HG03565 (cell line): Measurements from ENCODE around the gene SCLT1.
"Not testable (repeated sequence)": the region's sequence is repeated elsewhere in the genome, so short reads cannot be mapped to it uniquely, and the experiment has no call there.

Source experiments
- ATAC-seq: cut with Tn5 transposase; IDR thresholded peaks from one replicate; pipeline ENCODE4 v1.9.1; 2021; ENCODE audit warnings: mild to moderate bottlenecking, moderate library complexity; ENCODE audit not compliant: unreplicated experiment

Gene SCLT1

DNA sequence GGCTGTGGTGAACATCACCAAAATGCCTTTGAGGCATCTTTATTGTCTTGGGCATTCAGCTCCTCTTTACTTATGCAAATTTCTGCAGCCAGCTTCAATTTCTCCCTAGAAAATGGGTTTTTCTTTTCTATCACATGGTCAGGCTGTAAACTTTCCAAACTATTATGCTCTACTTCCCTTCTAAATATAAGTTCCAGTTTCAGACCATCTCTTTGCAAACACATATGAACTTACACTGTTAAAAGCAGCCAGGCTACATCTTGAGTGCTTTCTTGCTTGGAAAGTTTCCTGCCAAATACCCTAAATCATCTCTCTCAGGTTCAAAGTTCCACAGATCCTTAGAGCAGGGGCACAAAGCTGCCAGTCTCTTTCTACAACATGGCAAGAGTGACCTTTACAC lies 13.2 kb downstream of the SCLT1 start:
- no peak for ATAC-seq

DNA sequence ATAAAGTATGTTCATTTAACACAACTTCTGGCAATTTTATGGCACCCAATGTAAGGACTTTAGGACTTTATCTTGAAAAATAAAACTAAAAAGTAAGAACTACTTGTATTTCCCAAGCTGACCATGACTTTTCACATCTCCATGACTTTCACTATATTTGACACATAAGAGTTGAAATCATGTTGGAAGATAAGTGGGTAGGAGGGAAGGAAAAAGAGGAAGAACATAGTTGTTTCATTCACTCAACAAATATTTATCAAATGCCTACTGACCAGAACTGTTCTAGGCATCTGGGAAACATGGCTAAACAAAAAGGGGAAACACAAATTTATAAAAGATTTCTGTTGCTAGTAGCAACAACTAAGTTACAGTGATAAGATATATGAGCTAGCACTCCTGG lies 16.0 kb downstream of the SCLT1 start:
- no peak for ATAC-seq

DNA sequence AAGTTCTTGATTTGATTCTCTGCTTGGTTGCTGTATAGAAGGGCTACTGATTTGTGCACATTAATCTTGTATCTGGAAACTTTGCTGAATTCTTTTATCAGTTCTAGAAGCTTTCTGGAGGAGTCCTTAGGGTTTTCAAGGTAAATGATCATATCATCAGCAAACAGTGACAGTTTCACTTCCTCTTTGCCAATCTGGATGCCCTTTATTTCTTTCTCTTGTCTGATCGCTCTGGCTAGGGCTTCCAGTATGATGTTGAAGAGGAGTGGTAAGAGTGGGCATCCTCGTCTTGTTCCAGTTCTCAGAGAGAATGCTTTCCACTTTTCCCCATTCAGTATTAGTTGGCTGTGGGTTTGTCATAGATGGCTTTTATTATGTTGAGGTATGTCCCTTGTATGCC lies 23.8 kb downstream of the SCLT1 start:
- ATAC-seq = not testable (repeated sequence)

DNA sequence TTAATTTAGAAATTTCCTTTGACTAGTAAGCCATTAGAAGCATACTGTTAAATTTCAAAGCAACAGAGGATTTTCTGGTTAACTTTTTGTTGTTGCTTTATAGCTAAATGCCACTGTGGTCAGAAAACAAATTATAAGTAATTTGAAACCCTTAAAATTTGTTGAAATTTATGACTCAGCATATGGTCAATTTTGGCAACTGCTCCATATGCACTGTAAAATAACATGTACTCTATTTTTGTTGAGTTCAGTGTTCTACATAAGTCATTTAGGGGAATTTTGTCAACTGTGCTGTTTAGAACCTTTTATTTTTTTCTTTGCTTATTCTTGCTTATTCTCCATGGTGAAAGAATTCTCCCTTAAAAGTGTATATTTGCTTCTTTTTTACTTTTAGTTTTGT lies 28.6 kb downstream of the SCLT1 start:
- no peak for ATAC-seq

DNA sequence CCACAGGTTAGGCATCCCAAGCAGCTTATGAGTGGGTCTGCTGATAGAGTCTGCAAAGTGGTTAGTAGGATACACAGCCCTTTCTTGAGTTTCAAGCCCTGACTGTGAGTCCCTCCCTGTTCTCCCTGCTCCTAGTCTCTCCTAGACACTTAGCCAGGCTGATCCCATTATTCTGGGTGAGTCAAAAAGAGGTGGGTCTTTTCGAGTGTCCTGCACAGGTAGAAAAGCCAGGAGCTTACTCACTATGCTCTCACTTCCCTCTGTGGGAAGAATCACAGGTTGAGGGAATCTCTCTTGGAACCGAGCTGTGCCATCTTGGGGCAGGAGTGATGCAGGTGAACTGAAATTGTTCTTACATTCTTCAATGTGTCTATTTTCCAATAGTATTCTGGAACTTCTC lies 29.7 kb downstream of the SCLT1 start:
- no peak for ATAC-seq

DNA sequence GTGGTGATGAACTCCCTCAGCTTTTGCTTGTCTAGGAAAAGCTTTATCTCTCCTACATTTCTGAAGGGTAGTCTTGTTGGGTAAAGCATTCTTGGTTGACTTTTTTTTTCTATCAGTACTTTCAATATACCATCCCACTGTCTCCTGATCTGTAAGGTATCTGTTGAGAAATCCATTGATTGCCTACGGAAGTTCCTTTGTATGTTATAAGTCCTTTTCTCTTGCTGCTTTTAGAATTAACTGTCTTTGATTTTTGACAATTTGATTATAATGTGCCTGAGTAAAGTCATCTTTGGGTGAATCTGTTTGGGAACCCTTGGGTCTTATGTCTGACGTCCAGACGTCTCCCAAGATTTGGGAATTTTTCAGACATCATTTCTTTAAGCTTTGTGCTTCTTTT lies 30.8 kb downstream of the SCLT1 start:
- ATAC-seq = no peak

DNA sequence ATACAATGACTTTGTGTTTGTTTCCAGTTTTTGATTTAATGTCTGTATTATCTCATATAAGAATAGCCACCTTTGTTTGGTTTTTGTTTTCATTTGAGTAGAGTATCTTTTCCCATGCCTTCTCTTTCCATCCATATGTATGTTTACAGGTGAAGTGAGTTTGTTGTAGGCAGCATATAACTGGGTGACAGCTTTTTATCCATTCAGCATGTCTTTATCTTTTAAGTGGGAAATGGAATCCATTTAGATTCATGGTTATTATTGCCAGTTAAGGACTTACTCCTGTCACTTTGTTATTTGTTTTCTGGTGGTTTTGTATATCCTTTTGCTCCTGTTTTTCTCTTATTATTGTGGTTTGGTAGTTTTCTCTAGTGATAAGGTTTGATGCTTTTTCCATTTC lies 34.3 kb downstream of the SCLT1 start:
- ATAC-seq = no peak

DNA sequence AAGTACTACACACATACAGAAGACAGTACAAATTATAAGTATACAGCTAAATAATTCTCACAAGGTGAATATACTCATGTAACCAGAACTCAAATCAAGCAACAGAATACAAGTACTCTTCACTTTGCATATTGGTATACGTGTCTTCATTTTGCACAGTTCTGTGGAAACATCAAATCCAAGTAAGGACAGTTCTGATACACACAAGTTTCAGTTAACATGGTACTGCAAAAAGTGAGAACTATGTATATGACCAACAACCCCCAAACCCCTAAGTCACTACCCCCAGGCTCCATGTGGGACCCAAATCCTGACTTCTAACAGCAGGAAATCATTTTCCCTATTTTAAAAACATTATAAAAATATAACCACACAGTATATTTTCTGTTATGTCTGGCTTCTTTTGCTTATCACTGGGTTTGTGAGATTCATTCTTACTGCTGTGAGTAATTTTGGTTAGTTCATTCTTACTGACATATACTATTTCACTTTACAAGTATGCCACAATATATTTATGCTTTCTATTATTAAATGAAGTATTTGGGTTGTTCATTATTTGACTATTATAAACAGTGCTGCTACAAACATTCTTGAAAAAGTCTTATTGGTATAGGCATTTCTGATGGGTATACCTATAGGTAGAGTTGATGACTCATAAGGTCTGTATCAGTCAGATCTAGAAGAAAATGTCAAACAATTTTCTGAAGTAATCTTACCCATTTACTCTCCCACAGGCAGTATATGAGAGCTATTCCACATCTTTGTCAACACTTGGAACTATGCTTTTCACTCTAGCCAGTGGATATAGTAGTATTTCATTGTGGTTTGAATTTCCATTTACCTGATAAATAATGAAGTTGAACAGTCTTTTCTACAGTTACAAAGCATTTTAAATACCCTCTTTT lies 47.0 kb downstream of the SCLT1 start:
- peak; percentile 55 for ATAC-seq

DNA sequence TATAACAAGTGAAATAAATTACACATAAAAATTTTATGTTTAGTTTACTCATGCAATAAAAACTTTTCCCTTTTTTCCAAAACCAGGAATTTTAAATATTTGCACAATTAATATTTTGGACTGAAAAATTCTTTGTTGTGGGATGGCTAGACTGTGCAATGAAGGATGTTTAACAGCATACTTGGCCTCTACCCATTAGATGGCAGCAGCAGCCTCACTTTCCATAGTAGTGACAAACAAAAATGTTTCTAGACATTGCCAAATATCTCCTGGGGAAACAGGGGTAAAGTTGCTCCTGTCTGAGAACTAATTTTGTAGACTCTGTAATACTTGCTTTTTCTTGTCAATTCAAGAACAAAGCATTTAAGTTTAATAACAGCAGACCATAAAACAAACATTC lies 49.8 kb downstream of the SCLT1 start:
- ATAC-seq = no peak

DNA sequence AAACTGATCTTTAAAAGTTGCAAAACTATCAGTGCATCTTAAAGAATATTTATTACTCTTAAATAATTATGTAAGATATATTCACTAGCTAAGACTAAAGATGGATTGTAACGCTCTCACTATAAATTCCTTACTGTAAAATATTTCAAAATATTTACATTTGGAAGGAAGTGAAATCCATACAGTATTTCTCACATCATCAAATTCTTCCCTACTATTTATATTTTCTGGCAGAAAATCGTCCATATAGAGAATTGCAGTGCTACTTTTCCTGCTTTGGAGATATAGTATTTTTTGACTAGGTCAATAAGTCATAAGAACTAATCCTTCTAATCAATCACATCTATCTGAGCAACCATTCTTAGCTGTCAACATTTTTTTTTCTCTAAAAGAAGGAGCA lies 52.9 kb downstream of the SCLT1 start:
- no peak for ATAC-seq

DNA sequence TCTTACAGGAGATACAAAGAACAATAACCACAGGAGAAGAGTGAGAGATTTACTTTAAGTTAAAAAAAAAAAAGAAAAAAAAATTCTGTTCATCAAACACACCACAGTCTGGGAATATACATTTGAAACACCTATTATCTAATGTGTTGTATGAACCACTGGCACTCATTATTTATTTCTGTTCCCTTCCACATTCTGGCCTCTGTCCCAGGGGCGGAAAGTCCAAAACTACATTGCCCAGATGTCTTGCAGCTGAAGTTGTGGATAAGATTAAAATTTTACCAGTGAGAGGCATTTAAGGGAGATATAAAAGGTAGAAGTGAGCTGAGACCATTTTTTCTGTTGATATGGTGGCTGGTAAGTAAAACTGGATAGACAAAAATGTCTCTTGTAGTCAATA lies 56.2 kb downstream of the SCLT1 start:
- no peak for ATAC-seq

DNA sequence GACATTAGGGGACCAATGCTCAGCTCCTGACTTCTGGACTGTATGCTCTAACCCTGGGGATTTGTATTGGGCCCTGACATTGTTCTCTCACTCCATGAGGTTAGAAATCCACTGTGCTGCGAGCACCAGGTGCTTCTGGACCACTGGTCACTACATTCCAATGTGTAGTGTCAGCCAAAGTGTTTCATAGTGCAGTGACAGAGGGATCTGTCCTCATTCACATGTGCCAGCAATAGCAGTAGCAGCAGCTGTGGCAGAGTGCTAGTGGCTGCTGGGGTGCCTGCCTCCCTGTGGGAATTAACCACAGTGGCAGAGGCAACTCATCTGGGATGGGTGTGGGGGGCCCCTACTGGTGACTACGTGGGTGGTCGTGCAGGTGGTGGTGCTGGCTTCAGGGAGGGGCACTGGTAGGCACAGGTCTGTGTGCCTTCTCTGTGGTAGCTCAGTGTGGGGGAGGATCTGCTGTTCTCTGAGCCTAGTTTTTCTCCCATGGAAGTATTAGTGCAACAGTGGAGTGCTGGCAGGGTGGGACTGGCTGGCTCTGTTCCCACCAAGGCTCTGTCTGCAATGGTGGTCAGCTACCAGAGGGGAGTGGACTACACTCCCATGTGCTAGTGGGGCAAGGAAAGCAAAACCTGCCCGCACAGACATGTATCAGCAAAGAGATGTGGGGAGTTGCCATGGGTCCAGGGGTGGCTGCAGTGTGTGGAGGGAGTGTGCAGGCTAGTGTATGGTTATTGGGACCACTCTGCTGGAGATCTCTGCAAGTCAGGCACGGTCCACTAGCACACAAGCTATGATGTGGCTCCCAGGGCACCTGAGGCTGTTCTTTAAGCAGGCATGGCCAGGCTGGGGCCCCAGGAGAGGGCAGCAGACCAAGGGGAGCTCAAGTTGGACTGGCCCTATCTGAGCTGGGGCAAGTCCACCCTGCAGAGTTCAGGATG lies 78.5 kb downstream of the SCLT1 start:
- ATAC-seq = no peak

DNA sequence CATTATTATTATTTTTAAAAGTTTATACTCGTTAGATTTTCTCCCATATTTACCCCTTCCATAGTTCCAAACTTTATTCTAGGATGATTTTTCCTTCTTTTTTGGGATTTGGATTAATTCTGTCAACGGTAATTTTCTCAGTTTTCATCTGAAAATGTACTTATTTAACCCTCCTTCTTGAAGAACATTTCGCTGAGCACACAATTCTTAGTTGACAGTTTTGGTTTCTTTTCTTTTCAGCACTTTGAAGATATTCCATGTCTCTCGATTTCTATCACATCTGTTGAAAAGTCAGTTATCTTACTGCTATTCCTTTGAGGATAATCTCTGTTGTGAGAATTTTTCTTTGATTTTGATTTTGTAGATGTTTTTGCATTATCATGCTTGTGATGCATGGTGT lies 85.2 kb downstream of the SCLT1 start:
- ATAC-seq = no peak

DNA sequence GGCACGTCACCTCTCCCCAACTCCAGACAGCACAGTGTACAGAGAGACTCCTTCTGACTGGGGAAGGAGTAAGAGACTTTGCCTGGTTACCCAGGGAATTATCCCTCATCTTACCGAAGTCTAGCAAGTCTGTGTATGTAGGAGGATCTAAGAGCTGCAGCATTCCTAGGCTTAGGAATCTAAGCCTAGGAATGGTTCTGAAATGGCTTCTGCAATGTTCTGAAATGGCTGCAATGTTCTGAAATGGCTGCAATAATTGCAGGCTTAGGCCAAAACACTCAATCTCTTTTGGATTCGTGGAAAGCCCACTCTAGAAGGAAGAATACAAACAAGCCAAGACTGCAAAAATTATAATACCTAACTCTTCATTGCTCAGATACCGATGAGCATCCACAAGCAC lies 106.4 kb downstream of the SCLT1 start:
- no peak for ATAC-seq

DNA sequence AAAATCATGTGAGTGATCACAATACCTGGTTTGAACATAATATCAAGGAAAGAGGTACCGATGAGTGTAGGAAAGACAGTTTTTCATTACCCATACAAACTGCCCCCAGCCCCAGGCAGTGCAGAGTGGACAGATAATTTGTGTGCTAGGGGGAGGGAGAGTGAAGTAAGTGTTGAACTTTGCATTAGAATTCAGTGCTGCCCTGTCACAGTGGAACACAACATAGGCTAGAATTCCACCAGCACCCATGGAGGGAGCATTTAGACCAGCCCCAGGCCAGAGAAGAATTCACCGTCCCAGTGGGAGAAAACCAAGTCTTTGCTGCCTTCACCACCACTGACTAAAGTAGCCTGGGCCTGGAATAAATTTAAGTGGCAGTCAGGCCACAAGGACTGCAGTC lies 107.3 kb downstream of the SCLT1 start:
- ATAC-seq = no peak

DNA sequence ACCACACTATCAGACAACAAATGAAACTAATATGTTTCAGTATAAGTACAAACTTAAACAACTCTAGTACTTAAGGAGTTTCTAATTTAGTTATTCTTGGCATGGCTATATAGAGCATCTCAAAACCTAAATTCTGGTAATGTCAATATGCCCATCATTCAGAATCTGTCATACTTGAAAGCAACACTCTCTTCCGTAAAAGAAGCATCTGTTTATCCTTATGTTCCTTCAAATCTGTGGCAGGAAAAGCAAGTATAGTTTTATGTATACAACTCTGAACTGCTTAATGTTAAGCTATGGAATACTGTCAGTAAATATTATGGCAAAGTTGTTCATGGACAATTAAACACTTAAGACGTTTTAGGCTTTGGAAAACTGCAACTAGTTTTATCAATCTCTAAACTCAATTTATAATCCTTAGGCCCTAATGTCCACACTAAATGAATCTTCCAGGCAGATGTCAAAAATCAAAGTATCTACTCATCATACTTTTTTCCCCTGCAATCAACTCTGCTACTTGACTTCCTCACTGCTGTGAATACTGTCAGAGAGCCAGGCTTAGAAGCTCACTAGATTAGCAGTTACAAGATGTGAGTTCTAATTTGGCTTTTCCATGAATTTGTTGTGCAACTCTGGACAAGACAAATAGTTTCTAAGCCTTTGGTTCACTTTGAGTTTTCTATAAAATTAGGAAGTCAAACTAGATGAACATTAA lies 109.4 kb downstream of the SCLT1 start:
- ATAC-seq = no peak

DNA sequence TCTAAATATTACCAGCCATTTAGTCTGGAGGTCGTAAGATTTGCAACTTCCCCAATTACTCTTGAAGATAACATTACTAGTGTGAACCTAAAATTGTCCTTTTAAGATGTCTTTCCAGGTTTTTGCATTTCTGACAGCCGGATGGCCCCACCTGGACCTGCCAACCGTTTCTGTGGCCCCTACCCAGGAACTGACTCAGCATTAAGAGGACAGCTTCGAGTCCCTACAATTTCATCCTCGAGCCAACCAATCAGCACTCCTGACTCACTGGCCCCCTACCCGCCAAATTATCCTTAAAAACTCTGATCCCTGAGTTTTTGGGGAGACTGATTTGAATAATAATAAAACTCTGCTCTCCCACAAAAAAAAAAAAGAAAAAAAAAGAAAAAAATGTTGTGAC lies 112.0 kb downstream of the SCLT1 start:
- no peak for ATAC-seq

DNA sequence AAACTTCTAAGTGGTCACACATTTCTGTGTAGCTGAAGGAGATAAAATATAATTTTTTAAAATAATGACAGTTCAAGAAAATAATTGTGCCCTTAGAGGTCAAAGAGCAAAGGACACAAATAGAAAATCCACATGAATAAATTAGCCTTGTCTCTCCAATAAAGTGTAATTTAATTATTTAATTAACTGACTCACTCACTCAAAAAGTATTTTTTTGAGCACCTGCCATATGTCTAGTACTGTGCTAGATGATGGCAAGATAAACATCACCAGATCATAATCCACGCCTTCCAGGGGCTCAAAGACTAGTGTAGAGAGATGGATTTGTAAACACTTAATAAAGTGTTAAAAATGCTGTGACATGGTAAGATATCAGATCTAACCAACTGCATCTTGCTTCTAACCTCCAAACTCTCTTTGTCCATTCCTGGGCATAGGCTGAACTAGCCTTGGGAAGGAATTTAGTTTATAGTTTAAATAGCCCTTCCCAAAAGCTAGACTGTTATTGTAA lies 112.5 kb downstream of the SCLT1 start:
- no peak for ATAC-seq

DNA sequence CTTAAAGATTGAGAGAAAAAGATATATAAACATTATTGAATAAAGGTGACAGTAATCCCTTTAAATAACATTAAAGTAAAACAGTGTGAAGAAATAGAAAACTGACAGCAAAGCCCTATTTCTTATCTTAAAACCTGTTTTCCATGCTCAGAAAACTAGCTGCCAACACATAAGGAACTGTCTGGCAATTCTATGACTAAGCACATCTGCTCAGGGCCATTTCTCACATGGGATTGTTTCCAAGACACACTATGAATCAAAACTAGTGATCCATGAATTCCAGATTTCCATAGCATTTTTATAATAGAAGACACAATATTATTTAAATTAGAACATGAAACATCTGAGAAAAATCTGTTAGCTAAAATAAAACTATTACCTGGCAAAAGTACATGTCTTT lies 113.4 kb downstream of the SCLT1 start:
- ATAC-seq = no peak

DNA sequence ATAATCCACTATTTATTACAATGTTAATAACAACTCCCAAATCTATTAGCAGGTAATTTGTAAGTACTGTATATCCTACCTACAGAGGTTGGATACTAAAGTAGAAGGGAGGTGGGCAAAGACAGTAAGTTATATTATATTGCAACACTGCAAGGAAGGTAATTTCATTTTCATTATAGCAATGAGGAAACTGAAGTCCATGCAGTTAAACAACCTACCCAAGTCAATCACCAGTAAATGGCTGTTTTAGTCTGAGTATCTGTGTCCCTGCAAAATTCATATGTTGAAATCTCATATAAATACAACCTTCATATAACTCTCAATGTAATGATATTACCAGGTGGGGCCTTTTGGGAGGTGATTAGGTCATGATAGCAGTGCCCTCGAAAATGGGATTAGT lies 114.4 kb downstream of the SCLT1 start:
- ATAC-seq = no peak

DNA sequence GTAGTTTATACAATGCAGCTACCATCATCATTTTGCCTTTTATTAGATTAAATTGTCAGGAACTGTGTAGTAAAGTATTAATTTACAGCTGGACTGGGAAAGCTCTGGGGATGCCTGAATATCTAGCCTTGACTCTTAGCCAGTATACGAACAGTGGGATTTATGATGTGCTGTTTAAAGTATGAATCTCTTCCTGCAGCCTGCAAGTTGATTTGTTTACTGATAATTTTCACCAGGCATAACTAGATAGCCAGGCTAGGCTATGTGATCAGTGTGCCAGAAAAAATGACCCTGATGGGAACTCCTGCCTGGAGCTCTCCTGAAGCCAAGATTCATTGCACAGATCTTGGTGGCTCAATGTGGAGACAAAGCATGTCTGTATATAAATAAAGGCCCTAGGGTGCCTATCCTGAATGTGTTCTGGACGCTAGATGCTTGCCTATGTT lies 119.2 kb downstream of the SCLT1 start:
- no peak for ATAC-seq
